GM23248 (cell line): Measurements from ENCODE around the gene LPP. TPM values are rescaled to one million over a fixed set of nuclear protein-coding genes. Genes with fewer than 3 reads are reported as not detected.

Source experiments
- DNase-seq: peaks from one replicate; pipeline ENCODE4 v3.0.0-alpha.2; 2015
- H2AFZ ChIP-seq: fragments of 200-600 bp; sonication (generic); 2 replicates; pipeline ENCODE4 v1.6.1; 2016; ENCODE audit warnings: antibody characterized with exemption
- H3F3A ChIP-seq: fragments of 200-600 bp; sonication (generic); 2 replicates; pipeline ENCODE4 v1.6.1; 2016; ENCODE audit warnings: mild to moderate bottlenecking, antibody characterized with exemption, mixed run types; ENCODE audit not compliant: insufficient read depth
- H3K27ac ChIP-seq: fragments of 200-600 bp; sonication (generic); 2 replicates; pipeline ENCODE4 v1.5.1; 2016; ENCODE audit warnings: mild to moderate bottlenecking
- H3K27me3 ChIP-seq: fragments of 200-600 bp; sonication (generic); replicated peaks from 2 replicates; pipeline ENCODE4 v1.6.1; 2016; ENCODE audit warnings: mild to moderate bottlenecking; ENCODE audit not compliant: insufficient read depth
- H3K36me3 ChIP-seq: fragments of 200-600 bp; sonication (generic); 2 replicates; pipeline ENCODE4 v1.6.1; 2016; ENCODE audit warnings: low read depth, mild to moderate bottlenecking
- H3K4me1 ChIP-seq: fragments of 200-600 bp; sonication (generic); 2 replicates; pipeline ENCODE4 v1.6.1; 2016; ENCODE audit warnings: mild to moderate bottlenecking; ENCODE audit not compliant: insufficient read depth
- H3K4me2 ChIP-seq: fragments of 200-600 bp; sonication (generic); one replicate; pipeline ENCODE4 v1.6.1; 2016; ENCODE audit warnings: mild to moderate bottlenecking; ENCODE audit not compliant: unreplicated experiment
- H3K4me3 ChIP-seq: fragments of 200-600 bp; sonication (generic); 2 replicates; pipeline ENCODE4 v1.5.1; 2016; ENCODE audit warnings: mild to moderate bottlenecking
- H3K79me2 ChIP-seq: fragments of 200-600 bp; sonication (generic); 2 replicates; pipeline ENCODE4 v1.6.1; 2016; ENCODE audit warnings: mild to moderate bottlenecking; ENCODE audit not compliant: insufficient read depth
- H3K9ac ChIP-seq: fragments of 200-600 bp; sonication (generic); 2 replicates; pipeline ENCODE4 v1.6.1; 2016; ENCODE audit warnings: mild to moderate bottlenecking
- H3K9me2 ChIP-seq: fragments of 200-600 bp; sonication (generic); 2 replicates; pipeline ENCODE4 v1.6.1; 2016; ENCODE audit warnings: mixed run types, mild to moderate bottlenecking, moderate library complexity; ENCODE audit not compliant: insufficient read depth
- H3K9me3 ChIP-seq: fragments of 200-600 bp; sonication (generic); one replicate; pipeline ENCODE4 v1.6.1; 2017; ENCODE audit warnings: low read depth
- H4K20me1 ChIP-seq: fragments of 200-600 bp; sonication (generic); 2 replicates; pipeline ENCODE4 v1.6.0; 2016; ENCODE audit not compliant: insufficient read depth
- EZH2 ChIP-seq: fragments of 200-600 bp; sonication (generic); IDR thresholded peaks from 2 replicates; pipeline ENCODE4 v1.6.1; 2018; ENCODE audit warnings: antibody characterized with exemption, mild to moderate bottlenecking; ENCODE audit not compliant: insufficient read depth, poor library complexity, severe bottlenecking
- EZH2phosphoT487 ChIP-seq: fragments of 200-600 bp; sonication (generic); IDR thresholded peaks from 2 replicates; pipeline ENCODE4 v1.6.1; 2018; ENCODE audit warnings: antibody characterized with exemption, moderate library complexity, mild to moderate bottlenecking, low read depth; ENCODE audit not compliant: insufficient read depth
- WGBS, 2 experiments: methylation state at CpG; one replicate each; pipeline ENCODE4 v1.1.6; 2015 to 2017; ENCODE audit warnings: low lambda C conversion rate in 2 of 2, low coverage in 1 of 2; ENCODE audit errors: missing lambda C conversion rate in 2 of 2; 5-methylcytosine and 5-hydroxymethylcytosine counted together
- in situ Hi-C: fragments of 300-500 bp; cut with MboI; formaldehyde crosslinking; loops from 2 replicates; pipeline ENCODE4 v1.15.0; 2020
- polyA plus RNA-seq: library from polyadenylated mRNA; unstranded; fragments of >200 nt; fragmentation: Nextera tagmentation; extraction: Ambion mirVana; gene quantifications from 2 replicates; pipeline ENCODE4 v1.2.1, GENCODE V29; 2016
- total RNA-seq: library from RNA; depleted of rRNA; stranded (reverse); fragments of >200 nt; shearing (Covaris generic); gene quantifications from 2 replicates; pipeline ENCODE4 v1.2.3, GENCODE V29; 2014

Gene LPP
- total and polyA plus RNA-seq, 2 experiments from 2014 or later: 42.8 to 61.7 TPM

DNA sequence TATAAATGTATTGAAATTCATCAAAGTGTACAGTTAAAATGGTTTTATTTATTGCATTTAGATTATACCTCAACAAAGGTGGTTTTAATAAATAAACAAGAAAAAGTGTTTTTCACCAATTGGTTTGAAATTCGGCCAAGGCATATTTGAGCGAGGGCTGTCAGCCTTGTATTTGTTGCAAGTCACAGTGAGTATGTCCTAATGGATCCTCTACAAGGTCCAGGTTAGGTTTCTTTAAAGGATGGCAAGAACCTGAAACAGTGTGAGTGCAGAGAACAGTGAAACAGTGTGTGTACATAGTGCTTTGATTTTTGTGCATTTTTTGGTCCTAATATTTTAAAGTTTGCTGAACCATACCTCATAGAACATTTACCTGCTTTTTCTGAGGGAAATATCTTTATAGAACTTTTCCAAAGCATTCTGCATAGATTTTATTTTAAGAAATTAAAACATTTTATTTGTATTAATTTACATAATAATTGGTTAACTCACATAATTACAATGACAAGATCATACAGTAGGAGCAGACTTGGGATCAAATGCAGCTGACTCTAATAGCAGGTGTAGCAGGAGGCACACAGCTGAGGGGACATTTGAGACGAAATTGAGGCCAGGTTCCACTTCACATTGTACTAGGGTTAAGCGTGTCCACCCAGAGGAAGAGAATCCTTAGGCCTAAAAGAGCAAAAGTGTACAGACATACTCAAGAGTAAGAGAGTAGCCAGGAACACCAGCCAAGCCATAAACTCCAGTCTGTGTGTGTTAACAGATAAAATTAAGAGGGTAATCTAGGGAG lies 589.0 kb downstream of the LPP start:
- Histone ChIP-seq H3K9me2 (no peaks in the 10 kb centered on the region), H2AFZ (no peak overlapping the region), H3K9me3 (no peaks in the 10 kb centered on the region), H3K27ac (no peak overlapping the region), H3K27me3 (no peaks in the 10 kb centered on the region), H3K4me2 (no peak overlapping the region), H4K20me1 (no peaks in the 10 kb centered on the region), H3K4me3 (no peak overlapping the region), H3K36me3 (no peaks in the 10 kb centered on the region), H3K9ac (no peak overlapping the region), H3K79me2 (no peaks in the 10 kb centered on the region), H3F3A (no peaks in the 10 kb centered on the region), H3K4me1 (no peaks in the 10 kb centered on the region)
- no peak for TF ChIP-seq EZH2
- no peak for TF ChIP-seq EZH2phosphoT487
- DNase-seq: no peak
- 97 to 100% methylated on average over 4 of the region's 4 CpGs for WGBS, 2 experiments
- in situ Hi-C loops: no loop called here

DNA sequence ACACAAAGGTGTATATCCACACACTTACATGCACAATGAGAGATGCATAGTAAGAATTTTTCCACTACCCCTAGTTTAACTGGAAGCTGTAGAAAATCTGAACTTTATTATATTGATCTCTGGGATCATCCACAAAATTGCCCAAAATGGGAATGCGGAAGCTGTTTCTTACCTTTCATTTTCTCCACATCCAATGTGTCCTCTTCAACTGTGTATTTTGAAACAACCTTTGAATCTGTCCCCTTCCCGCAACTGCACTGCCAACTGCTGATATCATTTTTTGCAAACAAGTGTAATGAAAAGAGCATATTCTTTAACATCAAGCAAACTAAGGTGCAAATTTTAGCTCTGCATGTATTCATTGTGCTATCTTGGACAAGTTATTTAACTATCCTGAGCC lies 590.2 kb downstream of the LPP start:
- no peaks in the 10 kb centered on the region for H3K27me3 ChIP-seq
- TF ChIP-seq EZH2phosphoT487 (no peak), EZH2 (no peak)
- no peak overlapping the region for H3K4me3 ChIP-seq
- H3K9ac ChIP-seq: no peak overlapping the region
- H3K9me2 ChIP-seq: no peaks in the 10 kb centered on the region
- no peak overlapping the region for H3K27ac ChIP-seq
- no peak for DNase-seq
- no peaks in the 10 kb centered on the region for H3K79me2 ChIP-seq
- no peaks in the 10 kb centered on the region for H3K36me3 ChIP-seq
- in situ Hi-C loops: no loop called here
- no peak overlapping the region for H2AFZ ChIP-seq
- no peaks in the 10 kb centered on the region for H4K20me1 ChIP-seq
- H3K4me2 ChIP-seq: no peak overlapping the region
- H3K9me3 ChIP-seq: no peaks in the 10 kb centered on the region
- no peaks in the 10 kb centered on the region for H3K4me1 ChIP-seq
- WGBS, 2 experiments: 95 to 99% methylated on average over 2 of the region's 2 CpGs
- H3F3A ChIP-seq: no peaks in the 10 kb centered on the region

DNA sequence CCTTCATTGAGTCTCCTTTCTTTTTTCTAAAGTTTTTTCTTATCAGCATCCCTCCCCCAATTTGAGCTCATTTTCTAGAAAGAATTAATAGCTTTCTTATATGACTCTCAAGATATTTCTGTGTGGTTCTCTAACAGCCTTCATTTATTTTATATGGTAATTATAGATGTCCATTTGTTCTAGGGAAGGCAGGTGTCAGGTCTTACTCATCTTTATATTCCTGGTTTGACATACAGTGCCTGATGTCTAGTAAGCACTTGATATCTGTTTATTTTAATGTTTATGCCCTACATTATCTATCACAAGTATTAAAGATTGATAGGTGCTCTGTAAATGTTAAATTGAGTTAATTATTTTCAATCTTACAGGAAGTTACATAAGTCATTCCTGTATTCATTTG lies 591.1 kb downstream of the LPP start:
- H3K4me1 ChIP-seq: no peaks in the 10 kb centered on the region
- DNase-seq: no peak

DNA sequence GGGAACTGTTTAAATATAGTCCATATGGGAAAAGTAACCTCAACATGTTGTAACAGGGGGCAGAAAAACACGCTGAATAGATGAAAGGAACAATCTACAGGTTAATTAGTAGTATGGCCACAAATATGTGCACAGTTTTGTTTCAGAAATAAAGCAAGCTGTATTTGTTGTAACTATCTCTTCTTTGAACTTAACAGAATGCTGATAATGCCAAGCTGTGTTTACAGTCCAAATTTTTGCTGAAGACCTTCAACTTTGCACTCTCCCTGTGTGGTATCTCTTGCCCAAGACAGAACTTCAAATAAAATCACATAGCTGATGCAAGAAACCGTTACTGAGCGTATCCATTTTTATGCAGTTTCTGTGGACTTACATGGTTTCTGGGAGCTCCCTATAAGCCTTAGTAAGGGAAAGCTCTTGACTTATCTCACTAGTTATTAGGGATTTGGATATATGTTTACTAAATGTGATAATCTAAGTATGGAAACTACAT lies 592.4 kb downstream of the LPP start:
- H3K9me2 ChIP-seq: no peaks in the 10 kb centered on the region
- no peaks in the 10 kb centered on the region for H3K4me1 ChIP-seq
- WGBS, 2 experiments: 97 to 99% methylated on average over 3 of the region's 3 CpGs
- no peak overlapping the region for H2AFZ ChIP-seq
- no peak for DNase-seq
- no peaks in the 10 kb centered on the region for H4K20me1 ChIP-seq
- no peaks in the 10 kb centered on the region for H3K27me3 ChIP-seq
- no peak overlapping the region for H3K4me2 ChIP-seq
- 0 out of 2 replicates have a peak, but pooled peaks cover 6% of the 10 kb centered on the region for H3K79me2 ChIP-seq
- in situ Hi-C loops: no loop called here
- no peaks in the 10 kb centered on the region for H3K36me3 ChIP-seq
- H3K4me3 ChIP-seq: no peak overlapping the region
- H3K9me3 ChIP-seq: no peaks in the 10 kb centered on the region
- no peak overlapping the region for H3K27ac ChIP-seq
- no peaks in the 10 kb centered on the region for H3F3A ChIP-seq
- H3K9ac ChIP-seq: no peak overlapping the region
- TF ChIP-seq EZH2: no peak
- no peak for TF ChIP-seq EZH2phosphoT487

More for the DNA sequence above, 591.1 kb downstream of the LPP start:
- Histone ChIP-seq H3K4me3 (no peak overlapping the region), H3K4me2 (no peak overlapping the region), H2AFZ (no peak overlapping the region), H3K79me2 (no peaks in the 10 kb centered on the region), H3K36me3 (no peaks in the 10 kb centered on the region), H3K27me3 (no peaks in the 10 kb centered on the region), H3K9me2 (no peaks in the 10 kb centered on the region), H3K9ac (no peak overlapping the region), H3F3A (no peaks in the 10 kb centered on the region), H3K27ac (no peak overlapping the region), H4K20me1 (no peaks in the 10 kb centered on the region), H3K9me3 (no peaks in the 10 kb centered on the region)
- in situ Hi-C loops: no loop called here
- TF ChIP-seq EZH2phosphoT487: no peak
- no peak for TF ChIP-seq EZH2
